CD14-positive monocyte (primary cell): ENCODE measurements around the gene PPFIBP2. TPM values are rescaled to one million over a fixed set of nuclear protein-coding genes. Genes with fewer than 3 reads are reported as not detected.

ENCODE experiments used
- DNase-seq, 3 donors: peaks; one replicate each; pipeline ENCODE4 v3.0.0-alpha.2; 2011 to 2022
- H2AFZ ChIP-seq: 2 replicates; pipeline ENCODE4 v1.6.0; 2012; ENCODE audit warnings: mild to moderate bottlenecking, low read depth, low read length, inconsistent platforms; ENCODE audit not compliant: insufficient read depth, poor library complexity, severe bottlenecking
- H3K27ac ChIP-seq, 2 donors: 1 replicate in 1 of 2; 2 replicates in 1 of 2; pipeline ENCODE4 v1.5.1; 2012 to 2013; ENCODE audit warnings: low read length in 2 of 2, control low read depth in 1 of 2, inconsistent platforms in 1 of 2, low read depth in 1 of 2, mild to moderate bottlenecking in 1 of 2
- H3K27me3 ChIP-seq, 2 donors: one replicate each; pipeline versions ENCODE4 v1.6.0 to v1.6.1; 2011 to 2013; ENCODE audit warnings: low read length in 2 of 2; ENCODE audit not compliant: control insufficient read depth in 2 of 2, insufficient read depth in 2 of 2
- H3K36me3 ChIP-seq, 2 donors: replicated peaks in 1 of 2; 1 replicate in 1 of 2; 2 replicates in 1 of 2; pipeline versions ENCODE4 v1.5.1 to v1.6.1; 2012 to 2013; ENCODE audit warnings: low read length in 2 of 2, control low read depth in 1 of 2, inconsistent platforms in 1 of 2, mild to moderate bottlenecking in 1 of 2; ENCODE audit not compliant: insufficient read depth in 2 of 2, control insufficient read depth in 1 of 2
- H3K4me1 ChIP-seq, 2 donors: 1 replicate in 1 of 2; 2 replicates in 1 of 2; pipeline versions ENCODE4 v1.5.1 to v1.6.1; 2012 to 2013; ENCODE audit warnings: low read length in 2 of 2, control low read depth in 1 of 2, inconsistent platforms in 1 of 2, mild to moderate bottlenecking in 1 of 2, moderate library complexity in 1 of 2; ENCODE audit not compliant: insufficient read depth in 2 of 2, control insufficient read depth in 1 of 2
- H3K4me2 ChIP-seq: replicated peaks from 2 replicates; pipeline ENCODE3; 2012; ENCODE audit warnings: low read length, moderate library complexity, mild to moderate bottlenecking; ENCODE audit not compliant: poor library complexity, severe bottlenecking; ENCODE audit errors: extremely low read depth
- H3K4me3 ChIP-seq, 3 experiments: fragments of 200-600 bp in 1 of 3; sonication (generic) in 1 of 3; replicated peaks in 1 of 3; 1 replicate in 2 of 3; 2 replicates in 1 of 3; pipeline ENCODE4 v1.5.1; 2011 to 2013; ENCODE audit warnings: low read length in 3 of 3, mild to moderate bottlenecking in 3 of 3, control low read depth in 2 of 3, low read depth in 2 of 3, inconsistent platforms in 1 of 3, moderate library complexity in 1 of 3
- H3K79me2 ChIP-seq: 2 replicates; pipeline ENCODE4 v1.6.0; 2012; ENCODE audit warnings: mild to moderate bottlenecking, control low read depth, inconsistent platforms, low read length, moderate library complexity; ENCODE audit not compliant: insufficient read depth
- H3K9ac ChIP-seq: 2 replicates; pipeline ENCODE4 v1.6.0; 2017; ENCODE audit warnings: low read length, mild to moderate bottlenecking; ENCODE audit not compliant: insufficient read depth, poor library complexity, severe bottlenecking
- H3K9me3 ChIP-seq, 2 donors: replicated peaks in 1 of 2; 1 replicate in 1 of 2; 2 replicates in 1 of 2; pipeline versions ENCODE4 v1.5.1 to v1.6.1; 2012 to 2013; ENCODE audit warnings: low read length in 2 of 2, control low read depth in 1 of 2; ENCODE audit not compliant: control insufficient read depth in 1 of 2, insufficient read depth in 1 of 2
- H4K20me1 ChIP-seq: 2 replicates; pipeline ENCODE4 v1.6.0; 2012; ENCODE audit warnings: mild to moderate bottlenecking, low read length, control low read depth, moderate library complexity; ENCODE audit not compliant: insufficient read depth
- H3K27ac Mint-ChIP-seq, 7 donors: one replicate each; pipeline ENCODE4 v1.8.0; 2020; ENCODE audit warnings: mild to moderate bottlenecking in 7 of 7, mixed read lengths in 7 of 7, moderate library complexity in 6 of 7, inconsistent platforms in 2 of 7
- H3K27me3 Mint-ChIP-seq, 3 donors: one replicate each; pipeline ENCODE4 v1.8.0; 2021 to 2022; ENCODE audit warnings: low read depth in 3 of 3, mild to moderate bottlenecking in 3 of 3, mixed read lengths in 3 of 3, moderate library complexity in 3 of 3, inconsistent platforms in 1 of 3
- H3K36me3 Mint-ChIP-seq, 2 donors: one replicate each; pipeline ENCODE4 v1.8.0; 2020; ENCODE audit warnings: mixed read lengths in 2 of 2, inconsistent platforms in 1 of 2, mild to moderate bottlenecking in 1 of 2
- H3K4me1 Mint-ChIP-seq: one replicate; pipeline ENCODE4 v1.8.0; 2020; ENCODE audit warnings: mild to moderate bottlenecking, mixed read lengths
- H3K4me3 Mint-ChIP-seq, 2 donors: one replicate each; pipeline ENCODE4 v1.8.0; 2020; ENCODE audit warnings: mild to moderate bottlenecking in 2 of 2, mixed read lengths in 2 of 2, moderate library complexity in 1 of 2
- H3K9me3 Mint-ChIP-seq, 7 donors: one replicate each; pipeline ENCODE4 v1.8.0; 2020 to 2022; ENCODE audit warnings: mixed read lengths in 7 of 7, mild to moderate bottlenecking in 6 of 7, moderate library complexity in 6 of 7, inconsistent platforms in 2 of 7
- CTCF ChIP-seq: fragments of 200-600 bp; IDR thresholded peaks from one replicate; pipeline ENCODE4 v1.8.0; 2022; ENCODE audit warnings: antibody characterized with exemption, mild to moderate bottlenecking
- WGBS: methylation state at CpG from one replicate; pipeline ENCODE4 v1.1.5; 2013; ENCODE audit warnings: missing lambda C conversion rate; ENCODE audit not compliant: insufficient coverage; 5-methylcytosine and 5-hydroxymethylcytosine counted together
- intact Hi-C, 2 donors: fragments of 100-400 bp; cut with micrococcal nuclease; formaldehyde crosslinking; loops; one replicate each; pipeline versions ENCODE4 v1.15.0 to v1.15.1; 2023
- polyA plus RNA-seq, 3 donors: library from polyadenylated mRNA; depleted of rRNA in 1 of 3; unstranded in 2 of 3; stranded (reverse) in 1 of 3; fragments of 300-500 nt in 2 of 3; fragments of >200 nt in 1 of 3; fragmentation: Illumina TruSeq in 2 of 3; gene quantifications; 1 replicate in 2 of 3; 2 replicates in 1 of 3; pipeline ENCODE4 v1.2.3, GENCODE V29; 2012 to 2021

PPFIBP2 gene
- polyA plus RNA-seq, 3 donors = 5.9 to 41.6 (median 8.6) TPM

- Mint-ChIP-seq H3K27ac (no peak overlapping the region), H3K4me1 (peaks cover 13% of the 10 kb centered on the region), H3K4me3 (no peak overlapping the region), H3K27me3 (peaks cover 3 to 10% (median 10%) of the 10 kb centered on the region in 3 donors), H3K9me3 (peaks cover 0 to 2% (median 0%) of the 10 kb centered on the region in 7 donors), H3K36me3 (peaks cover 44 to 64% of the 10 kb centered on the region in 2 donors)
- Histone ChIP-seq H2AFZ (no peak overlapping the region), H3K27ac (no peak overlapping the region), H3K79me2 (peaks cover 3% of the 10 kb centered on the region), H3K36me3 (peaks cover 14 to 40% of the 10 kb centered on the region in 2 donors), H3K9ac (no peak overlapping the region), H3K4me3 (no peak overlapping the region), H3K9me3 (no peaks in the 10 kb centered on the region), H3K27me3 (peaks cover 0 to 4% of the 10 kb centered on the region in 2 donors), H3K4me1 (peaks cover 0 to 9% of the 10 kb centered on the region in 2 donors), H4K20me1 (peaks cover 48% of the 10 kb centered on the region), H3K4me2 (no peak overlapping the region)
- WGBS = 100% methylated on average over 1 of the region's 1 CpG
- intact Hi-C loops = no loop called here
- no peak for DNase-seq
- no peak for TF ChIP-seq CTCF
These were observed 55.2 kb downstream of the PPFIBP2 start for GRCh38 chr11:7569044-7569443.

- 100% methylated on average over 1 of the region's 2 CpGs for WGBS
- Mint-ChIP-seq H3K27ac (no peak overlapping the region), H3K36me3 (peaks cover 49 to 74% of the 10 kb centered on the region in 2 donors), H3K4me1 (peaks cover 13% of the 10 kb centered on the region), H3K9me3 (peaks cover 0 to 2% (median 0%) of the 10 kb centered on the region in 7 donors), H3K4me3 (no peak overlapping the region), H3K27me3 (peaks cover 12 to 22% (median 19%) of the 10 kb centered on the region in 3 donors)
- no peak for DNase-seq
- intact Hi-C loops = loop anchor here (5.0 to 10.0 kb wide), 2 partner anchors 55 to 97 kb away; partner anchors contain the start of gene PPFIBP2 (in 1 of the 2)
- peaks cover 14 to 43% of the 10 kb centered on the region in 2 donors for H3K36me3 ChIP-seq
- peaks cover 39% of the 10 kb centered on the region for H4K20me1 ChIP-seq
- no peak overlapping the region for H3K4me2 ChIP-seq
- H3K79me2 ChIP-seq = peaks cover 3% of the 10 kb centered on the region
- no peak overlapping the region for H3K4me3 ChIP-seq
- H3K4me1 ChIP-seq = peaks cover 0 to 9% of the 10 kb centered on the region in 2 donors
- no peak overlapping the region for H3K27ac ChIP-seq
- no peak overlapping the region for H2AFZ ChIP-seq
- no peak for TF ChIP-seq CTCF
- no peaks in the 10 kb centered on the region for H3K9me3 ChIP-seq
- peaks cover 0 to 16% of the 10 kb centered on the region in 2 donors for H3K27me3 ChIP-seq
- no peak overlapping the region for H3K9ac ChIP-seq
These were observed 56.4 kb downstream of the PPFIBP2 start for GRCh38 chr11:7570241-7570640.
